ENCODE results near the gene AR. TPM values are rescaled to one million over a fixed set of nuclear protein-coding genes. Genes with fewer than 3 reads are reported as not detected.

The AR gene
- total RNA-seq, 1 donor from 2014 or later, result 6.7 TPM

GRCh38 chrX:67613996-67614395, 70.2 kb downstream of the AR start:
- Mint-ChIP-seq H3K4me3 (no peak overlapping the region), H3K9me3 (peaks cover 11% of the 10 kb centered on the region), H3K27me3 (ENCODE audit: insufficient read depth, low read depth) (no peaks in the 10 kb centered on the region), H3K4me1 (no peaks in the 10 kb centered on the region), H3K27ac (no peak overlapping the region), H3K36me3 (no peaks in the 10 kb centered on the region)
- Histone ChIP-seq H3K4me2 (no peak overlapping the region), H4K20me1 (ENCODE audit: low read depth) (no peaks in the 10 kb centered on the region), H3K79me2 (ENCODE audit: low read depth) (no peaks in the 10 kb centered on the region), H3K9ac (no peak overlapping the region), H3K4me3 (no peak overlapping the region), H3F3A (ENCODE audit: low read depth) (no peaks in the 10 kb centered on the region), H3K4me1 (no peaks in the 10 kb centered on the region), H2AFZ (replicated peaks) (no peak overlapping the region), H3K27ac (no peak overlapping the region), H3K36me3 (peaks cover 5% of the 10 kb centered on the region), H3K9me3 (ENCODE audit: low read depth) (no peaks in the 10 kb centered on the region), H3K27me3 (no peaks in the 10 kb centered on the region)
- no peak for DNase-seq (ENCODE audit: low spot score)
- no peak for TF ChIP-seq EZH2 (IDR thresholded peaks at IDR 0.05)
- no peak for TF ChIP-seq CTCF (IDR thresholded peaks at IDR 0.05)

- Histone ChIP-seq H3K4me1 (no peaks in the 10 kb centered on the region), H3K79me2 (ENCODE audit: low read depth) (no peaks in the 10 kb centered on the region), H3K36me3 (peaks cover 5% of the 10 kb centered on the region), H3K9ac (no peak overlapping the region), H3F3A (ENCODE audit: low read depth) (no peaks in the 10 kb centered on the region), H3K4me2 (no peak overlapping the region), H3K27me3 (no peaks in the 10 kb centered on the region), H3K27ac (no peak overlapping the region), H2AFZ (replicated peaks) (no peak overlapping the region), H4K20me1 (ENCODE audit: low read depth) (no peaks in the 10 kb centered on the region), H3K9me3 (ENCODE audit: low read depth) (no peaks in the 10 kb centered on the region), H3K4me3 (no peak overlapping the region)
- TF ChIP-seq EZH2phosphoT487 (IDR thresholded peaks at IDR 0.05) (no peak), CTCF (IDR thresholded peaks at IDR 0.05) (no peak), EZH2 (IDR thresholded peaks at IDR 0.05) (no peak)
- no peak overlapping the region for H3K4me3 Mint-ChIP-seq
- H3K9me3 Mint-ChIP-seq, result peaks cover 11% of the 10 kb centered on the region
- no peaks in the 10 kb centered on the region for H3K27me3 Mint-ChIP-seq (ENCODE audit: insufficient read depth, low read depth)
- H3K4me1 Mint-ChIP-seq, result no peaks in the 10 kb centered on the region
- no peak for DNase-seq (ENCODE audit: low spot score)
- H3K36me3 Mint-ChIP-seq, result no peaks in the 10 kb centered on the region
- no peak overlapping the region for H3K27ac Mint-ChIP-seq
Observed at GRCh38 chrX:67614423-67614822, 70.6 kb downstream of the AR start.

GRCh38 chrX:67619253-67619652, 75.4 kb downstream of the AR start:
- H3K4me1 ChIP-seq, result no peaks in the 10 kb centered on the region
- H4K20me1 ChIP-seq (ENCODE audit: low read depth), result no peaks in the 10 kb centered on the region
- H3K9ac ChIP-seq, result no peak overlapping the region
- H3K79me2 ChIP-seq (ENCODE audit: low read depth), result no peaks in the 10 kb centered on the region
- peaks cover 7% of the 10 kb centered on the region for H3K9me3 ChIP-seq (ENCODE audit: low read depth)
- Mint-ChIP-seq H3K9me3 (peaks cover 2% of the 10 kb centered on the region), H3K4me3 (no peak overlapping the region), H3K27ac (no peak overlapping the region), H3K27me3 (ENCODE audit: insufficient read depth, low read depth) (no peaks in the 10 kb centered on the region), H3K36me3 (no peaks in the 10 kb centered on the region), H3K4me1 (no peaks in the 10 kb centered on the region)
- H3K36me3 ChIP-seq, result peaks cover 5% of the 10 kb centered on the region
- no peak overlapping the region for H3K27ac ChIP-seq
- H3F3A ChIP-seq (ENCODE audit: low read depth), result no peaks in the 10 kb centered on the region
- H3K4me2 ChIP-seq, result no peak overlapping the region
- H3K27me3 ChIP-seq, result no peaks in the 10 kb centered on the region
- no peak for DNase-seq (ENCODE audit: low spot score)
- H3K4me3 ChIP-seq, result no peak overlapping the region
- H2AFZ ChIP-seq (replicated peaks), result no peak overlapping the region
- TF ChIP-seq EZH2phosphoT487 (IDR thresholded peaks at IDR 0.05) (no peak), EZH2 (IDR thresholded peaks at IDR 0.05) (no peak), CTCF (IDR thresholded peaks at IDR 0.05) (no peak)

Data from neural progenitor cell (in vitro differentiated cells).